ENCODE results near the gene LRP2. TPM values are rescaled to one million over a fixed set of nuclear protein-coding genes. Genes with fewer than 3 reads are reported as not detected.

Gene LRP2
- total and polyA plus RNA-seq, 10 of the 15 experiments (the other 5 are each of a cell fraction or from before 2014, with no cell fraction given) = 0.01 to 0.19 (median 0.06) TPM; not detected in 5

- Histone ChIP-seq H3K9ac (ENCODE audit: control insufficient read depth, insufficient read depth, low read length) (no peak overlapping the region), H3K4me1 (ENCODE audit: control insufficient read depth, insufficient read depth, low read length) (no peaks in the 10 kb centered on the region), H4K20me1 (ENCODE audit: control insufficient read depth, insufficient read depth) (no peaks in the 10 kb centered on the region), H3K9me3 (replicated peaks; ENCODE audit: control insufficient read depth, insufficient read depth, low read length) (no peaks in the 10 kb centered on the region), H3K4me2 (ENCODE audit: control insufficient read depth, insufficient read depth) (no peak overlapping the region), H3K27ac (ENCODE audit: control insufficient read depth, insufficient read depth) (no peak overlapping the region), H3K27me3 (replicated peaks in 1 of 2; ENCODE audit: control insufficient read depth in 2 of 2, insufficient read depth in 2 of 2, low read length in 1 of 2) (no peaks in the 10 kb centered on the region), H2AFZ (ENCODE audit: control insufficient read depth, low read depth, low read length) (no peak overlapping the region), H3K4me3 (no peak overlapping the region), H3K79me2 (ENCODE audit: control insufficient read depth, insufficient read depth, low read length) (no peaks in the 10 kb centered on the region), H3K36me3 (ENCODE audit: control insufficient read depth in 2 of 2, insufficient read depth in 2 of 2, low read length in 1 of 2) (no peaks in the 10 kb centered on the region)
- DNase-seq (ENCODE audit: low read depth, low spot score) (no peak), ATAC-seq (peak; percentile 27; the same call in 2 of the 3 replicates), FAIRE-seq (no peak)
- 16% methylated on average over 9 of the region's 9 CpGs for WGBS (ENCODE audit: insufficient coverage, insufficient replicate concordance, low lambda C conversion rate, missing lambda C conversion rate)
- no TSS peak for BruUV-seq (replicated peaks)
- POLR2A ChIA-PET = interaction anchor here (0.6 kb wide), 1 partner anchor 68 kb away, joined by 3 read pairs; no protein-coding TSS in a partner anchor
- SMC1A ChIA-PET (ENCODE audit: uncharacterized antibody, unreplicated experiment) = interaction anchor here (1.2 to 2.0 kb wide), 6 partner anchors 8 to 285 kb away, joined by 3 to 7 read pairs (median 4); no protein-coding TSS in a partner anchor
- intact Hi-C loops (cut with micrococcal nuclease; ENCODE audit: unreplicated experiment) (loop anchor here (2.0 to 10.0 kb wide), 2 partner anchors 251 to 285 kb away; no protein-coding TSS in a partner anchor), in situ Hi-C loops (cut with MboI) (no loop called here)
- RAD21 ChIA-PET (ENCODE audit: unreplicated experiment) = interaction anchor here (1.3 kb wide), 1 partner anchor 9 kb away, joined by 4 read pairs; no protein-coding TSS in a partner anchor
- TF ChIP-seq SUPT20H (IDR thresholded peaks at IDR 0.05; ENCODE audit: borderline replicate concordance, control insufficient read depth, low read depth, low read length) (no peak), MEF2B (IDR thresholded peaks at IDR 0.05; ENCODE audit: partially characterized antibody, poor library complexity, severe bottlenecking) (peak; percentile 29)
- CTCF ChIA-PET = interaction anchor here (0.7 to 2.2 kb wide), 3 partner anchors 109 to 264 kb away, joined by 3 to 9 read pairs (median 4); no protein-coding TSS in a partner anchor
Measured at GRCh38 chr2:169395821-169396374, 33.6 kb upstream of the LRP2 start.

- 27% methylated on average over 7 of the region's 7 CpGs for WGBS (ENCODE audit: insufficient coverage, insufficient replicate concordance, low lambda C conversion rate, missing lambda C conversion rate)
- H3K9ac ChIP-seq (ENCODE audit: control insufficient read depth, insufficient read depth, low read length) = no peak overlapping the region
- no peak overlapping the region for H2AFZ ChIP-seq (ENCODE audit: control insufficient read depth, low read depth, low read length)
- no peaks in the 10 kb centered on the region for H3K4me1 ChIP-seq (ENCODE audit: control insufficient read depth, insufficient read depth, low read length)
- no peak overlapping the region for H3K27ac ChIP-seq (ENCODE audit: control insufficient read depth, insufficient read depth)
- BruUV-seq (replicated peaks) = no TSS peak
- no peaks in the 10 kb centered on the region for H3K79me2 ChIP-seq (ENCODE audit: control insufficient read depth, insufficient read depth, low read length)
- FAIRE-seq = no peak
- intact Hi-C loops (cut with micrococcal nuclease; ENCODE audit: unreplicated experiment) (loop anchor here (10.0 kb wide), 1 partner anchor 248 kb away; no protein-coding TSS in a partner anchor), in situ Hi-C loops (cut with MboI) (no loop called here)
- no peak overlapping the region for H3K4me2 ChIP-seq (ENCODE audit: control insufficient read depth, insufficient read depth)
- H3K27me3 ChIP-seq (replicated peaks in 1 of 2; ENCODE audit: control insufficient read depth in 2 of 2, insufficient read depth in 2 of 2, low read length in 1 of 2) = peaks cover 0 to 3% of the 10 kb centered on the region in 2 experiments; a peak in 1 of 4 replicates
- peak; percentile 81 for ATAC-seq
- H4K20me1 ChIP-seq (ENCODE audit: control insufficient read depth, insufficient read depth) = no peaks in the 10 kb centered on the region
- no peaks in the 10 kb centered on the region for H3K36me3 ChIP-seq (ENCODE audit: control insufficient read depth in 2 of 2, insufficient read depth in 2 of 2, low read length in 1 of 2)
- ChIA-PET CTCF (no interaction called here), POLR2A (no interaction called here), RAD21 (ENCODE audit: unreplicated experiment) (no interaction called here), SMC1A (ENCODE audit: uncharacterized antibody, unreplicated experiment) (interaction anchor here (0.9 to 1.4 kb wide), 2 partner anchors 12 to 28 kb away, joined by 3 to 4 read pairs; no protein-coding TSS in a partner anchor)
- no peak overlapping the region for H3K4me3 ChIP-seq
- no peaks in the 10 kb centered on the region for H3K9me3 ChIP-seq (replicated peaks; ENCODE audit: control insufficient read depth, insufficient read depth, low read length)
- peak; percentile 32 for DNase-seq (ENCODE audit: low read depth, low spot score)
- no peak for TF ChIP-seq IRF3 (IDR thresholded peaks at IDR 0.05)
- peak; percentile 24 to 26; a peak in 1 of 4 replicates for TF ChIP-seq IKZF2 (IDR thresholded peaks at IDR 0.05)
- TF ChIP-seq FOXM1 (IDR thresholded peaks at IDR 0.05; ENCODE audit: low read depth, low read length) = peak; percentile 39; the same call in 1 of the 2 replicates
- TF ChIP-seq NBN (IDR thresholded peaks at IDR 0.05) = no peak
- TF ChIP-seq FOS (IDR thresholded peaks at IDR 0.05; ENCODE audit: borderline replicate concordance, extremely low read depth, insufficient read length) = no peak
- peak; percentile 46; the same call in 1 of the 2 replicates for TF ChIP-seq BMI1 (IDR thresholded peaks at IDR 0.05; ENCODE audit: borderline replicate concordance)
- peak; percentile 82 for TF ChIP-seq RUNX3 (IDR thresholded peaks at IDR 0.05; ENCODE audit: low read length)
- TF ChIP-seq BCL11A (IDR thresholded peaks at IDR 0.05; ENCODE audit: low read depth, low read length) = peak; percentile 85
- no peak for TF ChIP-seq REST (IDR thresholded peaks at IDR 0.05; ENCODE audit: low read depth, low read length)
- 0 out of 2 replicates have a peak, but pooled peaks have one; percentile 16 for TF ChIP-seq NR2F1 (conservative IDR thresholded peaks at IDR 0.05)
Measured at GRCh38 chr2:169393068-169393590, 30.8 kb upstream of the LRP2 start.

Measured in GM12878 (cell line).